CD4-positive, CD25-positive, alpha-beta regulatory T cell (primary cell): ENCODE measurements around the gene ANKRD27. TPM values are rescaled to one million over a fixed set of nuclear protein-coding genes. Genes with fewer than 3 reads are reported as not detected.
A peak's percentile ranks its signal among the peaks of the same experiment; 100 is the strongest.

Experiments
- ATAC-seq, 2 donors: fragments of 150-1000 bp; cut with Tn5 transposase; one replicate each; pipeline ENCODE4 v1.10.0; 2021; ENCODE audit warnings: low read depth in 2 of 2, moderate number of reproducible peaks in 2 of 2, moderate library complexity in 1 of 2
- DNase-seq, 3 donors: peaks; one replicate each; pipeline versions ENCODE4 v3.0.0 to v3.0.0-alpha.2; 2012 to 2022; ENCODE audit warnings: mixed read lengths in 1 of 3
- H3K27ac ChIP-seq: one replicate; pipeline ENCODE4 v1.7.0; 2013; ENCODE audit warnings: mild to moderate bottlenecking, low read length; ENCODE audit not compliant: insufficient read depth, poor library complexity, severe bottlenecking
- H3K27me3 ChIP-seq: one replicate; pipeline ENCODE4 v1.7.0; 2013; ENCODE audit warnings: low read length; ENCODE audit not compliant: control insufficient read depth, insufficient read depth
- H3K36me3 ChIP-seq: one replicate; pipeline ENCODE4 v1.7.0; 2013; ENCODE audit warnings: mild to moderate bottlenecking, low read length, moderate library complexity; ENCODE audit not compliant: control insufficient read depth, insufficient read depth
- H3K4me1 ChIP-seq: 2 replicates; pipeline ENCODE4 v1.7.0; 2013; ENCODE audit warnings: mild to moderate bottlenecking, low read length; ENCODE audit not compliant: insufficient read depth, control insufficient read depth, poor library complexity, severe bottlenecking
- H3K4me3 ChIP-seq: one replicate; pipeline ENCODE4 v1.7.0; 2013; ENCODE audit warnings: low read depth, mild to moderate bottlenecking, low read length, moderate library complexity
- H3K9me3 ChIP-seq, 2 experiments: 1 replicate in 1 of 2; 2 replicates in 1 of 2; pipeline ENCODE4 v1.7.0; 2013; ENCODE audit warnings: low read length in 2 of 2, mild to moderate bottlenecking in 1 of 2, moderate library complexity in 1 of 2; ENCODE audit not compliant: control insufficient read depth in 2 of 2
- H3K27ac Mint-ChIP-seq, 3 donors: one replicate each; pipeline ENCODE4 v1.8.0; 2020 to 2022; ENCODE audit warnings: mild to moderate bottlenecking in 3 of 3, mixed read lengths in 3 of 3, moderate library complexity in 2 of 3
- H3K27me3 Mint-ChIP-seq: one replicate; pipeline ENCODE4 v1.8.0; 2022; ENCODE audit warnings: mild to moderate bottlenecking, mixed read lengths
- H3K36me3 Mint-ChIP-seq: one replicate; pipeline ENCODE4 v1.8.0; 2020; ENCODE audit warnings: mixed read lengths
- H3K4me1 Mint-ChIP-seq, 4 donors: one replicate each; pipeline ENCODE4 v1.8.0; 2020 to 2022; ENCODE audit warnings: mixed read lengths in 4 of 4, mild to moderate bottlenecking in 1 of 4
- H3K4me3 Mint-ChIP-seq, 4 donors: one replicate each; pipeline ENCODE4 v1.8.0; 2020 to 2022; ENCODE audit warnings: mild to moderate bottlenecking in 4 of 4, mixed read lengths in 4 of 4, moderate library complexity in 3 of 4
- H3K9me3 Mint-ChIP-seq, 7 donors: one replicate each; pipeline ENCODE4 v1.8.0; 2020 to 2022; ENCODE audit warnings: mixed read lengths in 7 of 7, mild to moderate bottlenecking in 3 of 7, moderate library complexity in 2 of 7
- polyA plus RNA-seq, 4 donors: library from polyadenylated mRNA; unstranded; fragments of 300-500 nt; fragmentation: Illumina TruSeq; gene quantifications; one replicate each; pipeline ENCODE4 v1.2.3, GENCODE V29; 2021
- total RNA-seq: library from RNA; stranded (reverse); gene quantifications from one replicate; pipeline ENCODE4 v1.2.3, GENCODE V29; 2022

Gene ANKRD27
- total and polyA plus RNA-seq, 5 donors from 2014 or later = 17.2 to 39.0 (median 19.7) TPM

DNA sequence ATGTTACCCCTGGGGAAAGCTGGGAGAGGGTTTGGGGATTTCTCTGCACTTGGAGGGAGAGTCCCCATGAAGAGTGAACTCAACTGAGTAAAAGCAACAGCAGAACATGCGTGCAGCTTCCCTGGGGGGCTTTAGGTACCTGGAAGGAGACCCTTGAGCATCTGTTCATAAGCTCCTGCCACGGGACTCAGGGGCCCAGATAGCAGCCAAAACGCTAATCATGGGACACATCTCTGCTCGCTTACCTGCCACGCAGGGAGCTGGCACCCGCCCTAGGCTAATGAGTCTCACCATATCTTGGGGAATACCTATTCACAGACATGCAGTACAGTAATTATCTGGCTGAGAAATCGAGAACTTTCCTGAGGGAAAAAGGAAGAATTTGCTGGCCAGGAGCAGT lies 60.1 kb downstream of the ANKRD27 start:
- Histone ChIP-seq H3K9me3 (no peaks in the 10 kb centered on the region), H3K36me3 (peaks cover 68% of the 10 kb centered on the region), H3K4me1 (no peaks in the 10 kb centered on the region), H3K27me3 (no peaks in the 10 kb centered on the region), H3K4me3 (no peak overlapping the region), H3K27ac (no peak overlapping the region)
- H3K4me3 Mint-ChIP-seq = no peak overlapping the region
- DNase-seq (no peak), ATAC-seq (no peak)
- H3K4me1 Mint-ChIP-seq = no peaks in the 10 kb centered on the region
- H3K27ac Mint-ChIP-seq = no peak overlapping the region
- no peaks in the 10 kb centered on the region for H3K27me3 Mint-ChIP-seq
- H3K9me3 Mint-ChIP-seq = peaks cover 0 to 2% (median 0%) of the 10 kb centered on the region in 7 donors
- H3K36me3 Mint-ChIP-seq = peaks cover 43% of the 10 kb centered on the region

- ATAC-seq = no peak
These were observed 62.0 kb downstream of the ANKRD27 start for GRCh38 chr19:32613008-32613407.

DNA sequence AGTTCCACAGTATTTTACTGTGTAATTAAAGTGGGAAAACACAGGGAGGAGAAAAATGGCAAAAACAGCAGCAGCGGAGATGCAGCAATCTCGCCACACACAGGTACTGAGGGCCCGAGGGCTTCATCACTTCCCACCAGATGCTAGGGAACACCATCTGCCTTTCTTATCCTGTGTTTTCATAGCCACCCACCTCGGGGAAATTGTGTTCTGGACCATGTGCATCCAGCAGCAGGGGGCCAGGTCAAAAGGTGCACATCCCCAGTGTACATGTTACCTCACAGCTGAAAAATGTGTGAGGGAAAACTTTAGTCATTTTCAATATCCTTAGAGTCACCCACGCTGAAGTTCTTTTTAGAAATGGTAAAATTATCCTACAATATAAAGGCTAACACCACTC lies 63.8 kb downstream of the ANKRD27 start:
- H3K36me3 ChIP-seq = peaks cover 67% of the 10 kb centered on the region
- H3K36me3 Mint-ChIP-seq = peaks cover 37% of the 10 kb centered on the region
- no peak overlapping the region for H3K4me3 Mint-ChIP-seq
- H3K4me3 ChIP-seq = no peak overlapping the region
- H3K27ac ChIP-seq = no peak overlapping the region
- no peaks in the 10 kb centered on the region for H3K27me3 ChIP-seq
- peaks cover 0 to 4% (median 0%) of the 10 kb centered on the region in 7 donors for H3K9me3 Mint-ChIP-seq
- no peaks in the 10 kb centered on the region for H3K9me3 ChIP-seq
- H3K27ac Mint-ChIP-seq = no peak overlapping the region
- ATAC-seq (no peak), DNase-seq (no peak)
- no peaks in the 10 kb centered on the region for H3K4me1 ChIP-seq
- H3K27me3 Mint-ChIP-seq = no peaks in the 10 kb centered on the region
- no peaks in the 10 kb centered on the region for H3K4me1 Mint-ChIP-seq

More at GRCh38 chr19:32613008-32613407, 62.0 kb downstream of the ANKRD27 start:
- Histone ChIP-seq H3K27ac (no peak overlapping the region), H3K4me3 (no peak overlapping the region), H3K9me3 (no peaks in the 10 kb centered on the region), H3K36me3 (peaks cover 61% of the 10 kb centered on the region), H3K4me1 (no peaks in the 10 kb centered on the region), H3K27me3 (no peaks in the 10 kb centered on the region)
- H3K27ac Mint-ChIP-seq = no peak overlapping the region
- H3K27me3 Mint-ChIP-seq = no peaks in the 10 kb centered on the region
- peaks cover 41% of the 10 kb centered on the region for H3K36me3 Mint-ChIP-seq
- peaks cover 0 to 4% (median 0%) of the 10 kb centered on the region in 7 donors for H3K9me3 Mint-ChIP-seq
- H3K4me3 Mint-ChIP-seq = no peak overlapping the region
- no peaks in the 10 kb centered on the region for H3K4me1 Mint-ChIP-seq
- DNase-seq = no peak

- H3K9me3 ChIP-seq = no peaks in the 10 kb centered on the region
- Mint-ChIP-seq H3K4me3 (no peak overlapping the region), H3K27ac (peak overlapping the region in 1 of 3 donors; percentile 77), H3K9me3 (peaks cover 0 to 2% (median 0%) of the 10 kb centered on the region in 7 donors), H3K4me1 (no peaks in the 10 kb centered on the region), H3K27me3 (no peaks in the 10 kb centered on the region), H3K36me3 (peaks cover 34% of the 10 kb centered on the region)
- DNase-seq (no peak), ATAC-seq (no peak)
- no peak overlapping the region for H3K4me3 ChIP-seq
- H3K27ac ChIP-seq = no peak overlapping the region
- no peaks in the 10 kb centered on the region for H3K27me3 ChIP-seq
- peaks cover 60% of the 10 kb centered on the region for H3K36me3 ChIP-seq
- H3K4me1 ChIP-seq = no peaks in the 10 kb centered on the region
These were observed 67.5 kb downstream of the ANKRD27 start for GRCh38 chr19:32607479-32607878.

DNA sequence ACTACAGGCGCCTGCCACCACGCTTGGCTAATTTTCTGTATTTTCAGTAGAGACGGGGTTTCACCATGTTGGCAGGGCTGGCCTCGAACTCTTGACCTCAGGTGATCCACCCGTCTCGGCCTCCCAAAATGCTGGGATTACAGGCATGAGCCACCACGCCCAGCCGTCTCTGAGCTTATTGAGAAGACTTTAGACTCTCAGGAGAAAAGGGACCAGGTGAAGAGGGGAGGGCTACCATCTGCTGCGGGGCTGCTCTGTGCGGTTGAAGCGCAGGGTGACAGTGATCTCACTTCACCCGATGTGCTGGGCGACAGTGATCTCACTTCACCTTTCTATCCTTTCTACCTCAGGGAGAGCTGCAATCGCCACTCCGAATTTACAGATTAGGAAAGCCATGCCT lies 68.7 kb downstream of the ANKRD27 start:
- Mint-ChIP-seq H3K4me3 (no peak overlapping the region), H3K4me1 (peaks cover 0 to 2% (median 0%) of the 10 kb centered on the region in 4 donors), H3K27ac (no peak overlapping the region), H3K36me3 (peaks cover 30% of the 10 kb centered on the region), H3K27me3 (no peaks in the 10 kb centered on the region), H3K9me3 (peaks cover 0 to 2% (median 0%) of the 10 kb centered on the region in 7 donors)
- Histone ChIP-seq H3K4me3 (no peak overlapping the region), H3K36me3 (peaks cover 63% of the 10 kb centered on the region), H3K27me3 (no peaks in the 10 kb centered on the region), H3K9me3 (no peaks in the 10 kb centered on the region), H3K4me1 (no peaks in the 10 kb centered on the region), H3K27ac (no peak overlapping the region)
- ATAC-seq (no peak), DNase-seq (no peak)

GRCh38 chr19:32605544-32605943 lies 69.4 kb downstream of the ANKRD27 start:
- Mint-ChIP-seq H3K27ac (peak overlapping the region in 1 of 3 donors; percentile 40), H3K4me3 (no peak overlapping the region), H3K9me3 (peaks cover 0 to 2% (median 0%) of the 10 kb centered on the region in 7 donors), H3K4me1 (peaks cover 0 to 2% (median 0%) of the 10 kb centered on the region in 4 donors), H3K36me3 (peaks cover 26% of the 10 kb centered on the region), H3K27me3 (no peaks in the 10 kb centered on the region)
- H3K9me3 ChIP-seq = no peaks in the 10 kb centered on the region
- peaks cover 63% of the 10 kb centered on the region for H3K36me3 ChIP-seq
- H3K4me3 ChIP-seq = no peak overlapping the region
- no peak for DNase-seq
- no peak for ATAC-seq
- no peak overlapping the region for H3K27ac ChIP-seq
- H3K4me1 ChIP-seq = no peaks in the 10 kb centered on the region
- H3K27me3 ChIP-seq = no peaks in the 10 kb centered on the region

DNA sequence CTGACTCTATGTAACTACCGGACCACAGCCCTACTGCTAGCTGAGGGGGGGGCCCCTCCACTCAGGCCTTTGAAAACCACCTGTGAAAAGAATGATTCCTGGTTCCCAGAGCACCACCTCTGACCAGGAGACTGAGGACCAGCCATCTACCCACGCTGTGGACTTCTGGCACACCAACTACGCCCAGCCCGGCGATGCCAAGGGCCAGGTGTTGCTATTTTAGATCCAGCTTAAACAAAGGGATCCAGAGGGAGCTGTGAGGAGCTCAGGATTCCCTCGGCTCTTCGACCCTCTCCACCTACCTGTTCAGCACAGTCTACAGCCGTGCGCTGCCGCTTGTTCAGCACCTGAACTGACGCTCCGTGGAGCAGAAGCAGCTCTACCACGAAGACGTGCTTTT lies 71.0 kb downstream of the ANKRD27 start:
- peaks cover 28% of the 10 kb centered on the region for H3K36me3 Mint-ChIP-seq
- ATAC-seq (no peak), DNase-seq (no peak)
- Histone ChIP-seq H3K27me3 (no peaks in the 10 kb centered on the region), H3K36me3 (peaks cover 66% of the 10 kb centered on the region), H3K4me3 (no peak overlapping the region), H3K4me1 (no peaks in the 10 kb centered on the region), H3K9me3 (no peaks in the 10 kb centered on the region), H3K27ac (no peak overlapping the region)
- peaks cover 6 to 9% (median 7%) of the 10 kb centered on the region in 4 donors for H3K4me1 Mint-ChIP-seq
- no peak overlapping the region for H3K27ac Mint-ChIP-seq
- H3K4me3 Mint-ChIP-seq = no peak overlapping the region
- no peaks in the 10 kb centered on the region for H3K27me3 Mint-ChIP-seq
- H3K9me3 Mint-ChIP-seq = no peaks in the 10 kb centered on the region

- peak in 1 of 2 donors; percentile 63 for ATAC-seq
These were observed 75.2 kb downstream of the ANKRD27 start for GRCh38 chr19:32599736-32600157.

More at GRCh38 chr19:32599736-32600157, 75.2 kb downstream of the ANKRD27 start:
- no peaks in the 10 kb centered on the region for H3K4me1 ChIP-seq
- DNase-seq = peak; percentile 31 to 78 (median 59)
- Mint-ChIP-seq H3K27ac (peak overlapping the region in 2 of 3 donors; percentile 37 to 82), H3K27me3 (no peaks in the 10 kb centered on the region), H3K4me1 (peaks cover 6 to 9% (median 7%) of the 10 kb centered on the region in 4 donors), H3K36me3 (peaks cover 43% of the 10 kb centered on the region), H3K9me3 (no peaks in the 10 kb centered on the region), H3K4me3 (no peak overlapping the region)
- H3K4me3 ChIP-seq = no peak overlapping the region
- H3K27ac ChIP-seq = no peak overlapping the region
- H3K36me3 ChIP-seq = peaks cover 68% of the 10 kb centered on the region
- H3K9me3 ChIP-seq = no peaks in the 10 kb centered on the region
- H3K27me3 ChIP-seq = no peaks in the 10 kb centered on the region
